ENCODE data around the gene CHAC2. TPM values are rescaled to one million over a fixed set of nuclear protein-coding genes. Genes with fewer than 3 reads are reported as not detected.

CHAC2 gene
- total RNA-seq, 1 donor from 2014 or later = 1.6 TPM

GRCh38 chr2:53765767-53766166 is 1.8 kb upstream of the CHAC2 start:
- Histone ChIP-seq H3K27me3 (ENCODE audit: low read depth) (no peaks in the 10 kb centered on the region), H3K27ac (peak overlapping the region; percentile 4), H3K36me3 (peaks cover 32% of the 10 kb centered on the region), H3K4me3 (no peak overlapping the region), H3K4me1 (peaks cover 15% of the 10 kb centered on the region), H3K9me3 (no peaks in the 10 kb centered on the region)
- TF ChIP-seq CTCF (IDR thresholded peaks at IDR 0.05) = no peak
- no peak for ATAC-seq
- intact Hi-C loops (cut with DNase I) = no loop called here
- DNase-seq = no peak

GRCh38 chr2:53768242-53768542 is 588 bp downstream of the CHAC2 start:
- peak overlapping the region; percentile 79 for H3K4me3 ChIP-seq
- peak overlapping the region; percentile 76 for H3K27ac ChIP-seq
- no peaks in the 10 kb centered on the region for H3K27me3 ChIP-seq (ENCODE audit: low read depth)
- no peak for ATAC-seq
- H3K4me1 ChIP-seq = peaks cover 15% of the 10 kb centered on the region
- H3K9me3 ChIP-seq = no peaks in the 10 kb centered on the region
- DNase-seq = no peak
- intact Hi-C loops (cut with DNase I) = no loop called here
- no peak for TF ChIP-seq CTCF (IDR thresholded peaks at IDR 0.05)
- H3K36me3 ChIP-seq = peaks cover 15% of the 10 kb centered on the region

GRCh38 chr2:53769318-53769945 is 1.8 kb downstream of the CHAC2 start:
- Histone ChIP-seq H3K27me3 (ENCODE audit: low read depth) (no peaks in the 10 kb centered on the region), H3K4me1 (peaks cover 15% of the 10 kb centered on the region), H3K4me3 (no peak overlapping the region), H3K27ac (no peak overlapping the region), H3K9me3 (no peaks in the 10 kb centered on the region), H3K36me3 (peaks cover 2% of the 10 kb centered on the region)
- ATAC-seq (no peak), DNase-seq (no peak)
- no peak for TF ChIP-seq CTCF (IDR thresholded peaks at IDR 0.05)
- intact Hi-C loops (cut with DNase I) = no loop called here

- H3K4me1 ChIP-seq = peaks cover 15% of the 10 kb centered on the region
- no peak overlapping the region for H3K27ac ChIP-seq
- DNase-seq = no peak
- no peaks in the 10 kb centered on the region for H3K27me3 ChIP-seq (ENCODE audit: low read depth)
- intact Hi-C loops (cut with DNase I) = no loop called here
- H3K4me3 ChIP-seq = no peak overlapping the region
- no peaks in the 10 kb centered on the region for H3K36me3 ChIP-seq
- no peak for ATAC-seq
- TF ChIP-seq CTCF (IDR thresholded peaks at IDR 0.05) = no peak
- H3K9me3 ChIP-seq = no peaks in the 10 kb centered on the region
Observed at GRCh38 chr2:53770264-53770663, 2.7 kb downstream of the CHAC2 start.

GRCh38 chr2:53777134-53777533 is 9.5 kb downstream of the CHAC2 start:
- no peak for DNase-seq
- Histone ChIP-seq H3K36me3 (peaks cover 15% of the 10 kb centered on the region), H3K4me3 (no peak overlapping the region), H3K9me3 (no peaks in the 10 kb centered on the region), H3K4me1 (peaks cover 7% of the 10 kb centered on the region), H3K27me3 (ENCODE audit: low read depth) (no peaks in the 10 kb centered on the region), H3K27ac (no peak overlapping the region)
- TF ChIP-seq CTCF (IDR thresholded peaks at IDR 0.05) = no peak
- intact Hi-C loops (cut with DNase I) = no loop called here
- no peak for ATAC-seq

Data from lower lobe of right lung (tissue), 2 donors.